Erythroblast (primary cell): ENCODE data around the gene PDLIM7.

Experiments used
- GATA1 ChIP-seq: IDR thresholded peaks from 2 replicates; pipeline ENCODE4 v1.6.1; 2011; ENCODE audit warnings: low read depth, mild to moderate bottlenecking, control low read depth, low read length, moderate library complexity
- POLR2A ChIP-seq: IDR thresholded peaks from 2 replicates; pipeline ENCODE4 v1.6.1; 2011; ENCODE audit warnings: mild to moderate bottlenecking, low read length

DNA sequence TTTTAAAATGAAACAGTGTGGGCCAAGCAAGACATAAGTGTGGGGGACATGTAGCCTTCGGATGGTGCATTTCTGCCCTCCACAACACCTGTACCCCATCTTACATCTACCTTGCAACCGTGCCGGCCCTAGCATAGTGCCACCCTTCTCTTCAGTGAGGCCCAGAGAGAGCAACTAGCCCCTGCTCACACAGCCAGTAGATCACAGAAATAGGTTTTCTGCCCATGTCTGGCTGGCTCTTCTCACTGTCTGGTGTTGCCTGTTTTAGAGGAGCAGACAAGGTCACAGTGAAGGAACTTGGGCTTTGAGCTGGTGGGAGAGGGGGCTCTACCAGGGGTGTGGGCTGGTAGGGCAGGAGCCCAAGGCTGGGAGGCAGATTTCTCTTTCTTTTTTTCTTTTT, 11.1 kb downstream of the PDLIM7 start:
- no peak for TF ChIP-seq POLR2A
- no peak for TF ChIP-seq GATA1
